HCT116 (cell line): ENCODE measurements around the gene FXYD6. TPM values are rescaled to one million over a fixed set of nuclear protein-coding genes. Genes with fewer than 3 reads are reported as not detected.

Experiments
- ATAC-seq: fragments of 200-7000 bp; cut with Tn5 transposase; 2 replicates; pipeline ENCODE4 v1.9.1; 2020; ENCODE audit warnings: mild to moderate bottlenecking, moderate library complexity
- BruUV-seq: library from RNA; stranded (reverse); fragments of 400-500 nt; replicated peaks from 2 replicates; lab custom pipeline; 2021; lab: Mats Ljungman, UMichigan
- CTCF ChIA-PET: fragments of 300-600 bp; sonication (Branson Sonifier 250); formaldehyde crosslinking; loops from one replicate; lab custom pipeline; 2021; ENCODE audit warnings: antibody characterized with exemption; lab: Charles Lee
- POLR2A ChIA-PET: fragments of 300-600, 350-600 bp; sonication (Branson Sonifier 250); formaldehyde crosslinking; loops from one replicate; lab custom pipeline; 2021; ENCODE audit warnings: antibody characterized with exemption; lab: Charles Lee
- RAD21 ChIA-PET, 2 experiments: fragments of 300-600 bp; sonication (Branson Sonifier 250); formaldehyde crosslinking; loops; one replicate each; lab custom pipeline; 2023; ENCODE audit warnings: low total read pairs in 2 of 2; ENCODE audit not compliant: uncharacterized antibody in 2 of 2, unreplicated experiment in 2 of 2, low non-redundant PET in 1 of 2; lab: Charles Lee
- DNase-seq: peaks from one replicate; pipeline ENCODE4 v3.0.0-alpha.2; 2010; ENCODE audit warnings: low read depth, low spot score
- H2AFZ ChIP-seq: fragments of 200-600 bp; shearing (Covaris generic), sonication (generic); 2 replicates; pipeline ENCODE4 v1.6.1; 2017; ENCODE audit warnings: low read depth, mixed run types, mixed read lengths, antibody characterized with exemption, low read length; ENCODE audit not compliant: poor library complexity, severe bottlenecking
- H3K27ac ChIP-seq: 2 replicates; pipeline ENCODE4 v1.5.1; 2012; ENCODE audit warnings: low read depth, low read length
- H3K27me3 ChIP-seq: fragments of 200-600 bp; sonication (generic); 2 replicates; pipeline ENCODE4 v1.6.1; 2016; ENCODE audit warnings: mixed run types, low read length, mixed read lengths; ENCODE audit not compliant: insufficient read depth
- H3K36me3 ChIP-seq, 2 experiments: fragments of 200-500 bp in 1 of 2; fragments of 200-600 bp in 1 of 2; sonication (Bioruptor generic) in 1 of 2; sonication (generic) in 1 of 2; 2 replicates each; pipeline versions ENCODE4 v1.5.1 to v1.6.1; 2014 to 2016; ENCODE audit warnings: low read length in 2 of 2, inconsistent platforms in 1 of 2, mixed read lengths in 1 of 2, mixed run types in 1 of 2; ENCODE audit not compliant: insufficient read depth in 2 of 2, control insufficient read depth in 1 of 2
- H3K4me1 ChIP-seq, 2 experiments: fragments of 200-600 bp in 1 of 2; sonication (generic) in 1 of 2; 2 replicates each; pipeline versions ENCODE4 v1.5.1 to v1.6.1; 2012 to 2017; ENCODE audit warnings: low read length in 2 of 2, inconsistent platforms in 1 of 2, mild to moderate bottlenecking in 1 of 2, mixed read lengths in 1 of 2, mixed run types in 1 of 2, moderate library complexity in 1 of 2; ENCODE audit not compliant: insufficient read depth in 2 of 2, control insufficient read depth in 1 of 2
- H3K4me2 ChIP-seq: fragments of 200-600 bp; sonication (generic); 2 replicates; pipeline ENCODE4 v1.6.1; 2017; ENCODE audit warnings: mixed run types, low read length, mixed read lengths
- H3K4me3 ChIP-seq, 2 experiments: fragments of 200-600 bp in 1 of 2; sonication (generic) in 1 of 2; replicated peaks in 1 of 2; 2 replicates each; pipeline ENCODE4 v1.5.1; 2011 to 2016; ENCODE audit warnings: low read length in 2 of 2, control low read depth in 1 of 2, low read depth in 1 of 2, mild to moderate bottlenecking in 1 of 2, mixed read lengths in 1 of 2, mixed run types in 1 of 2
- H3K79me2 ChIP-seq: fragments of 200-600 bp; sonication (generic); 2 replicates; pipeline ENCODE4 v1.6.1; 2017; ENCODE audit warnings: mild to moderate bottlenecking, mixed run types, low read length, moderate library complexity, mixed read lengths; ENCODE audit not compliant: insufficient read depth
- H3K9ac ChIP-seq: fragments of 200-600 bp; sonication (generic); 2 replicates; pipeline ENCODE4 v1.6.1; 2016; ENCODE audit warnings: low read length, mixed read lengths
- H3K9me2 ChIP-seq: fragments of 200-600 bp; sonication (generic), shearing (Covaris generic); 2 replicates; pipeline ENCODE4 v1.6.1; 2017; ENCODE audit warnings: mixed run types, mild to moderate bottlenecking, moderate library complexity; ENCODE audit not compliant: insufficient read depth
- H3K9me3 ChIP-seq, 2 experiments: fragments of 200-500 bp in 1 of 2; fragments of 200-600 bp in 1 of 2; sonication (Bioruptor generic) in 1 of 2; sonication (generic) in 1 of 2; 2 replicates each; pipeline ENCODE4 v1.6.1; 2014 to 2017; ENCODE audit warnings: low read length in 2 of 2, mixed read lengths in 2 of 2, inconsistent platforms in 1 of 2, low read depth in 1 of 2, mild to moderate bottlenecking in 1 of 2, mixed run types in 1 of 2, moderate library complexity in 1 of 2; ENCODE audit not compliant: control insufficient read depth in 1 of 2, insufficient read depth in 1 of 2
- H4K20me1 ChIP-seq: fragments of 200-600 bp; sonication (generic), shearing (Covaris generic); 2 replicates; pipeline ENCODE4 v1.6.1; 2017; ENCODE audit warnings: mixed run types, mild to moderate bottlenecking, moderate library complexity; ENCODE audit not compliant: insufficient read depth
- CEBPB ChIP-seq: IDR thresholded peaks from 2 replicates; pipeline ENCODE4 v1.6.1; 2012; ENCODE audit warnings: low read depth
- EGR1 ChIP-seq: IDR thresholded peaks from 2 replicates; pipeline ENCODE4 v1.6.1; 2012; ENCODE audit warnings: low read depth
- ELF1 ChIP-seq: IDR thresholded peaks from 2 replicates; pipeline ENCODE4 v1.6.1; 2012; ENCODE audit warnings: low read depth, borderline replicate concordance
- EZH2phosphoT487 ChIP-seq: fragments of 200-600 bp; IDR thresholded peaks from 2 replicates; pipeline ENCODE4 v1.6.1; 2018; ENCODE audit warnings: antibody characterized with exemption, borderline replicate concordance
- JUND ChIP-seq: IDR thresholded peaks from 2 replicates; pipeline ENCODE4 v1.6.1; 2012
- RAD21 ChIP-seq: IDR thresholded peaks from 2 replicates; pipeline ENCODE4 v1.6.1; 2012; ENCODE audit warnings: low read depth, mild to moderate bottlenecking
- SP1 ChIP-seq: IDR thresholded peaks from 2 replicates; pipeline ENCODE4 v1.6.1; 2012; ENCODE audit warnings: low read depth
- SRF ChIP-seq: IDR thresholded peaks from 2 replicates; pipeline ENCODE4 v1.6.1; 2012; ENCODE audit warnings: low read depth
- intact Hi-C: fragments of 100-400 bp; cut with micrococcal nuclease; formaldehyde crosslinking; loops from 2 replicates; pipeline ENCODE4 v1.10.0; 2022
- total RNA-seq: library from RNA; stranded (reverse); gene quantifications from one replicate; pipeline ENCODE4 v1.2.1, GENCODE V29; 2021; ENCODE audit not compliant: unreplicated experiment
- TF ChIP-seq, protein P1 (sequence below): IDR thresholded peaks from 2 replicates; pipeline ENCODE4 v1.6.1; 2012
- TF ChIP-seq, protein P2 (sequence below): IDR thresholded peaks from 2 replicates; pipeline ENCODE4 v1.6.1; 2012

The FXYD6 gene
- total RNA-seq, 1 experiment from 2014 or later: 2.5 TPM

DNA sequence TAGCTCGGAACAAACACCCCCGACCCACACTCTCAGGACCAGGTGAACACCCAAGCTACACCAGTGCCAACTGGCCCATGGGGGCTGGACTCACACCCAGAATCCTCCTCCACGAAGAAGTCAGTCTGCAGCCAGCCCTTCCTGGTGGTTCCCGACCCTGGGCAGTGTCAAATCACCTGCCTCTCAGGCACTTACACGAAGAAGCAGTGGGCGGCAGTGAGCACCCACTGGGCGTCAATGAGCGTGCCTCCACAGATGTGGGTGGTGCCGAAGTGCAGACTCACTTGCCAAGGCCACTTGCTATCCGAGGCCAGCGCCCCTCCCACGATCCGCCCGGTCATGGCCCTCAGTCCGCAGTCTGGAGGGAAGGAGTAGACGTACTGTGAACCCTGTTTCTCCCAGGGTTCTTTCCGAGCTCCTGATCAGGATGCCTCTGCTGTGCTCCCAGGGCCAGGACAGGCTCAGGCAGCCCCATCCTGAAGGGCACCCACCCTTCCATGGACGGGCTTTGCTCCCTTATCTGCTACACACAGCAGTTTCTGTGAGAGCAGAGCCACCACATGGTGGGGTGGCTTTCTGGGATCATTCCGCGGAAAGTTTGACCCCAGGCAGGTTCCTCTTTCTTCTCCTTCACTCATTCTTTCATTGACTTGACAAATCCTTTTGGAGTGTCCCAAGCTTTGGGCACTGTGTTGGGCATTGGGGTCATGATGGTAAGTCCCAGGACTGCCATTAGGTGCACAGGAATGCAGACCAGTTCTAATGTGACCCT, 33.3 kb upstream of the FXYD6 start:
- DNase-seq (no peak), ATAC-seq (no peak)
- Histone ChIP-seq H3K4me3 (no peak overlapping the region), H3K36me3 (no peaks in the 10 kb centered on the region), H3K9ac (no peak overlapping the region), H3K9me3 (no peaks in the 10 kb centered on the region), H2AFZ (no peak overlapping the region), H3K4me2 (peak overlapping the region; percentile 13; the same call in 1 of the 2 replicates), H4K20me1 (no peaks in the 10 kb centered on the region), H3K27me3 (no peaks in the 10 kb centered on the region), H3K79me2 (no peaks in the 10 kb centered on the region), H3K9me2 (no peaks in the 10 kb centered on the region), H3K4me1 (peaks cover 9 to 32% of the 10 kb centered on the region in 2 experiments), H3K27ac (no peak overlapping the region)
- POLR2A ChIA-PET: no interaction called here
- RAD21 ChIA-PET: interaction anchor here in 1 of 2 experiments (1.2 kb wide), 1 partner anchor 37 kb away, joined by 3 read pairs; no protein-coding TSS in a partner anchor
- intact Hi-C loops: no loop called here
- BruUV-seq: no TSS peak
- TF ChIP-seq, protein P1, sequence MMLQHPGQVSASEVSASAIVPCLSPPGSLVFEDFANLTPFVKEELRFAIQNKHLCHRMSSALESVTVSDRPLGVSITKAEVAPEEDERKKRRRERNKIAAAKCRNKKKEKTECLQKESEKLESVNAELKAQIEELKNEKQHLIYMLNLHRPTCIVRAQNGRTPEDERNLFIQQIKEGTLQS: no peak
- TF ChIP-seq ELF1: no peak
- no peak for TF ChIP-seq SRF
- TF ChIP-seq, protein P2, sequence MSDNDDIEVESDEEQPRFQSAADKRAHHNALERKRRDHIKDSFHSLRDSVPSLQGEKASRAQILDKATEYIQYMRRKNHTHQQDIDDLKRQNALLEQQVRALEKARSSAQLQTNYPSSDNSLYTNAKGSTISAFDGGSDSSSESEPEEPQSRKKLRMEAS: no peak
- TF ChIP-seq JUND: no peak
- no peak for TF ChIP-seq CEBPB
- TF ChIP-seq EGR1: no peak
- TF ChIP-seq EZH2phosphoT487: no peak
- no peak for TF ChIP-seq SP1
- no peak for TF ChIP-seq RAD21
- CTCF ChIA-PET: no interaction called here
